Measurements from ENCODE around the gene PRDX3.

PRDX3 gene

GRCh38 chr10:119131512-119132240 lies 46.9 kb downstream of the PRDX3 start:
- no peak for DNase-seq (ENCODE audit: low read depth in 2 of 2)

GRCh38 chr10:119129721-119130120 lies 48.9 kb downstream of the PRDX3 start:
- no peak for DNase-seq (ENCODE audit: low read depth in 2 of 2)

GRCh38 chr10:119125942-119126341 lies 52.7 kb downstream of the PRDX3 start:
- no peak for DNase-seq (ENCODE audit: low read depth in 2 of 2)

- no peak for DNase-seq (ENCODE audit: low read depth in 2 of 2)
Observed at GRCh38 chr10:119120875-119121274, 57.7 kb downstream of the PRDX3 start.

- no peak for DNase-seq (ENCODE audit: low read depth in 2 of 2)
Observed at GRCh38 chr10:119120413-119120867, 58.2 kb downstream of the PRDX3 start.

- no peak for DNase-seq (ENCODE audit: low read depth in 2 of 2)
Observed at GRCh38 chr10:119119400-119119799, 59.2 kb downstream of the PRDX3 start.

- no peak for DNase-seq (ENCODE audit: low read depth in 2 of 2)
Observed at GRCh38 chr10:119118231-119118630, 60.4 kb downstream of the PRDX3 start.
